Measurements from ENCODE around the gene KCNIP1. TPM values are rescaled to one million over a fixed set of nuclear protein-coding genes. Genes with fewer than 3 reads are reported as not detected.

Gene KCNIP1
- total and polyA plus RNA-seq, 8 donors: 0.20 to 0.73 (median 0.31) TPM; not detected in 3

GRCh38 chr5:170495825-170496661 is 7.8 kb upstream of the KCNIP1 start:
- 70 to 79% (median 76%) methylated on average over 9 to 10 of the region's 10 CpGs for WGBS, 5 donors
- intact Hi-C loops (cut with DNase I; ENCODE audit: low total_unique reads): no loop called here

DNA sequence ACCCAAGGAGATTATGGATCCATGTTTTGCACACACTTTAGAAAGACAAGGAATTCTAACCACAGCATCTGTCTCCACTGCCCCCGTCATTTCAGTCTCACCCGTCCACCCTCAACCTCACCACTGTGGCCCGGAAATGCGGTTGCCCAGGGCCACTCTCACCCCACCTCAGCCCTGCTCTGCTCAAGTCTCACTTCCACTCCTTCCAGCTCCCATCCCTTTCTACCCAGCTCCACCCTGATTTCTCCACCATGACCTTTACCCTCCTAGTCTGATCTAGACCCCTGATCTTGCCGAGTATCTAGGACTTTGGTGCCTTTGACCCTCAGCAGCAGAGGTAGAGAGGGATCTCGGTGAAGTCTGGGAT is 7.2 kb upstream of the KCNIP1 start:
- TF ChIP-seq POLR2AphosphoS5 (IDR thresholded peaks at IDR 0.05): no peak
- no peak for TF ChIP-seq POLR2A (IDR thresholded peaks at IDR 0.05)
- TF ChIP-seq EP300 (IDR thresholded peaks at IDR 0.05): no peak
- TF ChIP-seq, protein P1, sequence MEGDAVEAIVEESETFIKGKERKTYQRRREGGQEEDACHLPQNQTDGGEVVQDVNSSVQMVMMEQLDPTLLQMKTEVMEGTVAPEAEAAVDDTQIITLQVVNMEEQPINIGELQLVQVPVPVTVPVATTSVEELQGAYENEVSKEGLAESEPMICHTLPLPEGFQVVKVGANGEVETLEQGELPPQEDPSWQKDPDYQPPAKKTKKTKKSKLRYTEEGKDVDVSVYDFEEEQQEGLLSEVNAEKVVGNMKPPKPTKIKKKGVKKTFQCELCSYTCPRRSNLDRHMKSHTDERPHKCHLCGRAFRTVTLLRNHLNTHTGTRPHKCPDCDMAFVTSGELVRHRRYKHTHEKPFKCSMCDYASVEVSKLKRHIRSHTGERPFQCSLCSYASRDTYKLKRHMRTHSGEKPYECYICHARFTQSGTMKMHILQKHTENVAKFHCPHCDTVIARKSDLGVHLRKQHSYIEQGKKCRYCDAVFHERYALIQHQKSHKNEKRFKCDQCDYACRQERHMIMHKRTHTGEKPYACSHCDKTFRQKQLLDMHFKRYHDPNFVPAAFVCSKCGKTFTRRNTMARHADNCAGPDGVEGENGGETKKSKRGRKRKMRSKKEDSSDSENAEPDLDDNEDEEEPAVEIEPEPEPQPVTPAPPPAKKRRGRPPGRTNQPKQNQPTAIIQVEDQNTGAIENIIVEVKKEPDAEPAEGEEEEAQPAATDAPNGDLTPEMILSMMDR (IDR thresholded peaks at IDR 0.05): no peak
- Histone ChIP-seq H3K27ac (no peak overlapping the region), H3K36me3 (no peaks in the 10 kb centered on the region), H3K4me1 (peaks cover 0 to 4% (median under 1%) of the 10 kb centered on the region in 4 donors), H3K4me3 (no peak overlapping the region), H3K27me3 (peaks cover 0 to 31% (median 0%) of the 10 kb centered on the region in 3 donors), H3K9me3 (peaks cover 0 to 5% (median 2%) of the 10 kb centered on the region in 4 donors)
- intact Hi-C loops (cut with DNase I; ENCODE audit: low total_unique reads): no loop called here
- 73 to 79% (median 77%) methylated on average over 6 of the region's 6 CpGs for WGBS, 5 donors
- no peak for DNase-seq

More at GRCh38 chr5:170495825-170496661, 7.8 kb upstream of the KCNIP1 start:
- Histone ChIP-seq H3K27ac (no peak overlapping the region), H3K4me3 (no peak overlapping the region), H3K27me3 (peaks cover 0 to 27% (median 0%) of the 10 kb centered on the region in 3 donors), H3K4me1 (peaks cover 0 to 7% (median 2%) of the 10 kb centered on the region in 4 donors), H3K9me3 (peaks cover 0 to 5% (median 2%) of the 10 kb centered on the region in 4 donors), H3K36me3 (no peaks in the 10 kb centered on the region)
- TF ChIP-seq, protein P1 (IDR thresholded peaks at IDR 0.05): no peak
- no peak for TF ChIP-seq POLR2AphosphoS5 (IDR thresholded peaks at IDR 0.05)
- TF ChIP-seq EP300 (IDR thresholded peaks at IDR 0.05): no peak
- TF ChIP-seq POLR2A (IDR thresholded peaks at IDR 0.05): no peak
- DNase-seq: no peak

- TF ChIP-seq POLR2AphosphoS5 (IDR thresholded peaks at IDR 0.05) (no peak), POLR2A (IDR thresholded peaks at IDR 0.05) (no peak), EP300 (IDR thresholded peaks at IDR 0.05) (no peak)
- TF ChIP-seq, protein P1 (IDR thresholded peaks at IDR 0.05): no peak
- H3K4me3 ChIP-seq: no peak overlapping the region
- no peaks in the 10 kb centered on the region for H3K4me1 ChIP-seq
- H3K27me3 ChIP-seq: peaks cover 0 to 39% (median 0%) of the 10 kb centered on the region in 3 donors
- H3K9me3 ChIP-seq: peaks cover 0 to 5% (median 2%) of the 10 kb centered on the region in 4 donors
- no peaks in the 10 kb centered on the region for H3K36me3 ChIP-seq
- WGBS, 5 donors: 67 to 78% (median 72%) methylated on average over 12 to 13 of the region's 13 CpGs
- DNase-seq: peak in 1 of 2 donors; percentile 62
- H3K27ac ChIP-seq: no peak overlapping the region
- intact Hi-C loops (cut with DNase I; ENCODE audit: low total_unique reads): no loop called here
These were observed 6.3 kb upstream of the KCNIP1 start for GRCh38 chr5:170497311-170498038.

GRCh38 chr5:170498811-170499351 is 4.9 kb upstream of the KCNIP1 start:
- TF ChIP-seq, protein P1 (IDR thresholded peaks at IDR 0.05): no peak
- TF ChIP-seq EP300 (IDR thresholded peaks at IDR 0.05): no peak
- no peak for TF ChIP-seq POLR2A (IDR thresholded peaks at IDR 0.05)
- TF ChIP-seq POLR2AphosphoS5 (IDR thresholded peaks at IDR 0.05): no peak
- no peaks in the 10 kb centered on the region for H3K36me3 ChIP-seq
- peaks cover 0 to 53% (median 8%) of the 10 kb centered on the region in 3 donors for H3K27me3 ChIP-seq
- WGBS, 5 donors: 78 to 90% (median 83%) methylated on average over 5 of the region's 5 CpGs
- H3K4me3 ChIP-seq: no peak overlapping the region
- DNase-seq: no peak
- H3K4me1 ChIP-seq: peaks cover 0 to 3% (median 3%) of the 10 kb centered on the region in 4 donors
- intact Hi-C loops (cut with DNase I; ENCODE audit: low total_unique reads): no loop called here
- peaks cover 0 to 5% (median 2%) of the 10 kb centered on the region in 4 donors for H3K9me3 ChIP-seq
- H3K27ac ChIP-seq: no peak overlapping the region

Data from stomach (tissue), 9 donors.